C4-2B (cell line): ENCODE results near the gene ING5.

ENCODE experiments used
- ZFX ChIP-seq: fragments of 450-650 bp; IDR thresholded peaks from 2 replicates; pipeline ENCODE4 v1.6.1; 2017
- TF ChIP-seq, protein P1 (sequence below): fragments of 450-650 bp; conservative IDR thresholded peaks from 2 replicates; pipeline ENCODE4 v1.5.1; 2017; ENCODE audit warnings: mild to moderate bottlenecking

DNA sequence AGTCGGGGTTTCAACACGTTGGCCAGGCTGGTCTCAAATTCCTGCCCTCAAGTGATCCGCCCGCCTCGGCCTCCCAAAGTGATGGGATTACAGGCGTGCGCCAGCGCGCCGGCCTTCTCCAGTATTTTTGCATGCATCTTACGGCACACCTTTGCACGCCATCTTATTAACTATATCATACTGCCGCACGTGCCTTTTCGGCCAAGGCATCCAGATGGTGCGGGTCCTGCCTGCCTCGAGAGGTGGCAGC lies 765 bp upstream of the ING5 start:
- TF ChIP-seq, protein P1, sequence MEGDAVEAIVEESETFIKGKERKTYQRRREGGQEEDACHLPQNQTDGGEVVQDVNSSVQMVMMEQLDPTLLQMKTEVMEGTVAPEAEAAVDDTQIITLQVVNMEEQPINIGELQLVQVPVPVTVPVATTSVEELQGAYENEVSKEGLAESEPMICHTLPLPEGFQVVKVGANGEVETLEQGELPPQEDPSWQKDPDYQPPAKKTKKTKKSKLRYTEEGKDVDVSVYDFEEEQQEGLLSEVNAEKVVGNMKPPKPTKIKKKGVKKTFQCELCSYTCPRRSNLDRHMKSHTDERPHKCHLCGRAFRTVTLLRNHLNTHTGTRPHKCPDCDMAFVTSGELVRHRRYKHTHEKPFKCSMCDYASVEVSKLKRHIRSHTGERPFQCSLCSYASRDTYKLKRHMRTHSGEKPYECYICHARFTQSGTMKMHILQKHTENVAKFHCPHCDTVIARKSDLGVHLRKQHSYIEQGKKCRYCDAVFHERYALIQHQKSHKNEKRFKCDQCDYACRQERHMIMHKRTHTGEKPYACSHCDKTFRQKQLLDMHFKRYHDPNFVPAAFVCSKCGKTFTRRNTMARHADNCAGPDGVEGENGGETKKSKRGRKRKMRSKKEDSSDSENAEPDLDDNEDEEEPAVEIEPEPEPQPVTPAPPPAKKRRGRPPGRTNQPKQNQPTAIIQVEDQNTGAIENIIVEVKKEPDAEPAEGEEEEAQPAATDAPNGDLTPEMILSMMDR: no peak; the same call in 1 of the 2 replicates
- TF ChIP-seq ZFX: no peak
